GM20000 (cell line): Measurements from ENCODE around the gene DENND5B.

Experiments used
- DNase-seq: peaks from one replicate; pipeline ENCODE4 v3.0.0; 2012; ENCODE audit warnings: low spot score
- CTCF ChIP-seq: IDR thresholded peaks from 2 replicates; pipeline ENCODE4 v1.5.1; 2012; ENCODE audit warnings: mild to moderate bottlenecking, control low read depth; ENCODE audit errors: extremely low read depth, missing control alignments

The DENND5B gene

GRCh38 chr12:31465002-31465401, 125.9 kb downstream of the DENND5B start:
- no peak for DNase-seq
- TF ChIP-seq CTCF = no peak

GRCh38 chr12:31460024-31460423, 130.9 kb downstream of the DENND5B start:
- DNase-seq = no peak

GRCh38 chr12:31456562-31456961, 134.4 kb downstream of the DENND5B start:
- no peak for DNase-seq

More at GRCh38 chr12:31460024-31460423, 130.9 kb downstream of the DENND5B start:
- no peak for TF ChIP-seq CTCF

GRCh38 chr12:31444736-31445135, 146.2 kb downstream of the DENND5B start:
- no peak for DNase-seq
- no peak for TF ChIP-seq CTCF

More at GRCh38 chr12:31456562-31456961, 134.4 kb downstream of the DENND5B start:
- TF ChIP-seq CTCF = no peak

- TF ChIP-seq CTCF = no peak
- DNase-seq = no peak
Observed at GRCh38 chr12:31440586-31440985, 150.3 kb downstream of the DENND5B start.

- DNase-seq = no peak
- TF ChIP-seq CTCF = no peak
Observed at GRCh38 chr12:31440134-31440533, 150.8 kb downstream of the DENND5B start.

GRCh38 chr12:31431721-31432240, 159.2 kb downstream of the DENND5B start:
- DNase-seq = no peak
- no peak for TF ChIP-seq CTCF
